Mammary epithelial cell (primary cell): ENCODE results near the gene LYVE1.

Experiments used
- EZH2 ChIP-seq: IDR thresholded peaks from 2 replicates; pipeline ENCODE4 v1.6.1; 2012; ENCODE audit warnings: low read length, inconsistent platforms, borderline replicate concordance
- TF ChIP-seq, protein P1 (sequence below), 2 donors: IDR thresholded peaks in 1 of 2; conservative IDR thresholded peaks in 1 of 2; 2 replicates each; pipeline ENCODE4 v1.5.1; 2011 to 2012; ENCODE audit warnings: inconsistent platforms in 2 of 2, low read length in 2 of 2, mild to moderate bottlenecking in 2 of 2, control low read depth in 1 of 2, low read depth in 1 of 2; ENCODE audit not compliant: insufficient read depth in 1 of 2; ENCODE audit errors: extremely low read depth in 1 of 2

- TF ChIP-seq, protein P1, sequence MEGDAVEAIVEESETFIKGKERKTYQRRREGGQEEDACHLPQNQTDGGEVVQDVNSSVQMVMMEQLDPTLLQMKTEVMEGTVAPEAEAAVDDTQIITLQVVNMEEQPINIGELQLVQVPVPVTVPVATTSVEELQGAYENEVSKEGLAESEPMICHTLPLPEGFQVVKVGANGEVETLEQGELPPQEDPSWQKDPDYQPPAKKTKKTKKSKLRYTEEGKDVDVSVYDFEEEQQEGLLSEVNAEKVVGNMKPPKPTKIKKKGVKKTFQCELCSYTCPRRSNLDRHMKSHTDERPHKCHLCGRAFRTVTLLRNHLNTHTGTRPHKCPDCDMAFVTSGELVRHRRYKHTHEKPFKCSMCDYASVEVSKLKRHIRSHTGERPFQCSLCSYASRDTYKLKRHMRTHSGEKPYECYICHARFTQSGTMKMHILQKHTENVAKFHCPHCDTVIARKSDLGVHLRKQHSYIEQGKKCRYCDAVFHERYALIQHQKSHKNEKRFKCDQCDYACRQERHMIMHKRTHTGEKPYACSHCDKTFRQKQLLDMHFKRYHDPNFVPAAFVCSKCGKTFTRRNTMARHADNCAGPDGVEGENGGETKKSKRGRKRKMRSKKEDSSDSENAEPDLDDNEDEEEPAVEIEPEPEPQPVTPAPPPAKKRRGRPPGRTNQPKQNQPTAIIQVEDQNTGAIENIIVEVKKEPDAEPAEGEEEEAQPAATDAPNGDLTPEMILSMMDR (conservative IDR thresholded peaks at IDR 0.05 in 1 of 2, IDR thresholded peaks at IDR 0.05 in 1 of 2; ENCODE audit: extremely low read depth in 1 of 2, insufficient read depth in 1 of 2, low read depth in 1 of 2, low read length in 2 of 2): no peak
- no peak for TF ChIP-seq EZH2
Measured at GRCh38 chr11:10587995-10588394, 19.5 kb upstream of the LYVE1 start.
